Measurements from ENCODE around the gene PHB1. TPM values are rescaled to one million over a fixed set of nuclear protein-coding genes. Genes with fewer than 3 reads are reported as not detected.

Gene PHB1
- total RNA-seq, result 100 to 1,000 TPM in 1 of 4 donors, 10 to 100 TPM in 3; 83.5 to 114 (median 90.4) TPM

DNA sequence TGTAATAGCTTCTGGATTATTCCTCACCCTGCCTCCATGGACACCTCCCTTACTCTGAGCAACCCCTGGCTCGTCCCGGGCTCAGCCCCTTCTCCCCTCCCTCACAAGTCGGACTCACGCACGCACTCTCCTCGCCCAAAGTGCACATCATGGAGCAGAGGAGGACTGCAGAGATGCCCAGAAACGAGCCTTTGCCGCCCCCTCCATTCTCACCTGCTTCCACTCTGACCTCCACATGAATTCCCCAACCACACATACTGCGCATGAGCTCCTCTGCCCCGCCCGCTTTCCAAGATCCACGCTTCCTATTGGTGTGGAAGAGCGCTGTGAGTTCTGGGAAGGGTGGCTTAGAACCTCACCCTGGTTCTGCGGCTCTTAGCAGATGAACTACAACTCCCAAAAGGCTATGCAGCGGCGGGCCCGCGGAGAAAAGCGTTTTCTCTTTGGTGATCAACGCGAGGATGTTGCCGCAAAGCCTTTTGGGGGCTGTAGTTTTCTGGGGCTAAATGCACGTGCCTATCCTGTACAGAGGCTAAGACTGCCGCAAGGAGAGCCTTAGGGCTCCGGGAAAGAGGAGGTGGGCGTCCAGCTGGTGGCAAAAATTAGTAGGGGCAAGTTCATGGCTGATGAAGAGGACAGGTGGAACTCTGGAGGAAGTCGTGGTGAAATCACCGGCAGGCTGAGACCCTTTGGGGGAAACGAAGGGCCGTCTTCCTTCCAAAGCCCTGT lies at the start of gene PHB1:
Gene PHB1, minus strand, starts transcription at position 261 of the 729 bp plus-strand sequence. CDS start 1,618 bp downstream, outside the sequence.
- peak; percentile 78 to 84 for TF ChIP-seq EP300 (IDR thresholded peaks at IDR 0.05)
- TF ChIP-seq, protein P1, sequence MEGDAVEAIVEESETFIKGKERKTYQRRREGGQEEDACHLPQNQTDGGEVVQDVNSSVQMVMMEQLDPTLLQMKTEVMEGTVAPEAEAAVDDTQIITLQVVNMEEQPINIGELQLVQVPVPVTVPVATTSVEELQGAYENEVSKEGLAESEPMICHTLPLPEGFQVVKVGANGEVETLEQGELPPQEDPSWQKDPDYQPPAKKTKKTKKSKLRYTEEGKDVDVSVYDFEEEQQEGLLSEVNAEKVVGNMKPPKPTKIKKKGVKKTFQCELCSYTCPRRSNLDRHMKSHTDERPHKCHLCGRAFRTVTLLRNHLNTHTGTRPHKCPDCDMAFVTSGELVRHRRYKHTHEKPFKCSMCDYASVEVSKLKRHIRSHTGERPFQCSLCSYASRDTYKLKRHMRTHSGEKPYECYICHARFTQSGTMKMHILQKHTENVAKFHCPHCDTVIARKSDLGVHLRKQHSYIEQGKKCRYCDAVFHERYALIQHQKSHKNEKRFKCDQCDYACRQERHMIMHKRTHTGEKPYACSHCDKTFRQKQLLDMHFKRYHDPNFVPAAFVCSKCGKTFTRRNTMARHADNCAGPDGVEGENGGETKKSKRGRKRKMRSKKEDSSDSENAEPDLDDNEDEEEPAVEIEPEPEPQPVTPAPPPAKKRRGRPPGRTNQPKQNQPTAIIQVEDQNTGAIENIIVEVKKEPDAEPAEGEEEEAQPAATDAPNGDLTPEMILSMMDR (IDR thresholded peaks at IDR 0.05), result peak in 1 of 5 experiments; percentile 25
- peak in 1 of 2 donors; percentile 13 for TF ChIP-seq POLR2A (IDR thresholded peaks at IDR 0.05)
- H3K27ac ChIP-seq, result peak within 1 kb of the TSS in 3 of 4 donors; percentile 14 to 82 (median 32)
- 1% methylated on average over 30 of the region's 30 CpGs for WGBS, 2 donors
- DNase-seq (ENCODE audit: low spot score in 2 of 2), result peak; percentile 90 to 94
- H3K4me3 ChIP-seq, result peak within 1 kb of the TSS; percentile 68 to 96 (median 78)
- no peaks in the 10 kb centered on the region for H3K27me3 ChIP-seq
- H3K4me1 ChIP-seq, result peaks cover 0 to 26% (median 12%) of the 10 kb centered on the region in 4 donors
- H3K36me3 ChIP-seq, result peaks cover 0 to 34% (median 0%) of the 10 kb centered on the region in 3 donors
- H3K9me3 ChIP-seq, result no peaks in the 10 kb centered on the region

DNA sequence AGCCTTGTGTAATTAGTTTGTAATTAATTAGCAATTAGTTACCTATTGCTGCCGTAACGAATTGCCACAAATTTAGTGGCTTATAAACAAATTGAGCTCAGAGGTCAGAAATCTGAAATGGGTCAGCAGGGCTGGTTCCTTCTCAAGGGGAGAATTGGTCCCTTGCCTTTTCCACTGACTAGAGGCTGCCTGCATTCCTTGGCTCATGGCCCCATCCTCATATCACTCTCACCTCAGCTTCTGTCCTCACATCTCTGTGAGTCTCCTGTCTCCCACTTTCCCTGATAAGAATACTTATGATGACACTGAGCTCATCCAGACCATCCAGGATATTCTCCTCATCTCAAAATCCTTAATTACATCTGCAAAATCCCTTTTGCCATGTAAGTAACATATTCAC lies 49.4 kb upstream of the PHB1 start:
- 92 to 96% methylated on average over 2 of the region's 2 CpGs for WGBS, 2 donors
- no peak for TF ChIP-seq EP300 (IDR thresholded peaks at IDR 0.05)
- TF ChIP-seq, protein P1 (IDR thresholded peaks at IDR 0.05), result no peak
- no peak for TF ChIP-seq POLR2A (IDR thresholded peaks at IDR 0.05)
- Histone ChIP-seq H3K9me3 (peaks cover 0 to 11% (median 2%) of the 10 kb centered on the region in 4 donors), H3K27ac (no peak overlapping the region), H3K4me1 (peaks cover 0 to 4% (median 0%) of the 10 kb centered on the region in 4 donors), H3K36me3 (no peaks in the 10 kb centered on the region), H3K27me3 (peaks cover 0 to 1% of the 10 kb centered on the region in 2 donors), H3K4me3 (no peak overlapping the region)
- DNase-seq (ENCODE audit: low spot score in 2 of 2), result no peak

DNA sequence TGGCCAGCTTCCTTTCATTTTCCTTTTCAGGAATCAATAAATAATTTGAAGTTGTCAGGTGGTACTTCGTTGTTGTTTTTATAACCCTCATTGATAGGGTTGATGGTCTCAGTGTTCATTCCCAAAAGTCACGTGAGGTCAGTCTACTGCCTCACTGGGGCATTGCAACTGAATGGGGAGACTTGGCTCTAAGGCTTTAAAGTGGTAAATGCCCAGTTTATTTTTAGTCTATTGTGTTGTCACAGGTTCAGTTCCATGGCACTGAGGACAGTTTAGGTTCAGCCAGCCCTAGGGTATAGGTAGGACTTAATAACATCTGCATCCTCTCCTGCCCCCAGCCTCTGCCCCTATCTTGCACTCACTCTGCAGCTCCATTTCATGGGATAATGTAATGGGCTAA lies 46.9 kb upstream of the PHB1 start:
- no peaks in the 10 kb centered on the region for H3K27me3 ChIP-seq
- DNase-seq (ENCODE audit: low spot score in 2 of 2), result no peak
- no peak overlapping the region for H3K27ac ChIP-seq
- no peaks in the 10 kb centered on the region for H3K36me3 ChIP-seq
- WGBS, 2 donors, result 43 to 53% methylated on average over 2 of the region's 2 CpGs
- no peak overlapping the region for H3K4me3 ChIP-seq
- TF ChIP-seq, protein P1 (IDR thresholded peaks at IDR 0.05), result no peak
- H3K4me1 ChIP-seq, result peaks cover 0 to 6% (median under 1%) of the 10 kb centered on the region in 4 donors
- peaks cover 0 to 11% (median 2%) of the 10 kb centered on the region in 4 donors for H3K9me3 ChIP-seq

DNA sequence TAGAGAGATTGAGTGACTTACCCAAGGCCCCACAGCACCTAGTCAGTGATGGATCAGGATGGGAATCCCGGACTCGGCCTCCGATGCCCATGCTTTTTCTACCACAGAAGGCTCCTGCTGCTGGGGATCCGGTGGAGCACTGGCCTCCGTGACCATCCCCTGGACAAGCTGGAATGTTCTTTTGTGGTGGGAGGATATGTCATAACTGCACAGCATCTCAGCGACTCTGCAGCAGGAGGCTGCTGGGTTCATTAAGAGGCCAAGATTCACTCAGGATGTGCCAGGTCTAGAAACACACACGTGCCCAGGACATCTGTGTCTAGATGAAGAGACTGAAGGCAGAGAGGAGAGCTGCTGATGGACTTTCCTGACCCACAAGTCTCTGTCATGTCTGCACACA lies 45.7 kb upstream of the PHB1 start:
- WGBS, 2 donors, result 77 to 82% methylated on average over 5 to 6 of the region's 7 CpGs
- H3K4me1 ChIP-seq, result peaks cover 0 to 17% (median 5%) of the 10 kb centered on the region in 4 donors
- no peak overlapping the region for H3K4me3 ChIP-seq
- H3K9me3 ChIP-seq, result peaks cover 0 to 11% (median 2%) of the 10 kb centered on the region in 4 donors
- no peak for DNase-seq (ENCODE audit: low spot score in 2 of 2)
- no peak overlapping the region for H3K27ac ChIP-seq
- TF ChIP-seq EP300 (IDR thresholded peaks at IDR 0.05), result no peak
- no peaks in the 10 kb centered on the region for H3K27me3 ChIP-seq
- H3K36me3 ChIP-seq, result no peaks in the 10 kb centered on the region

DNA sequence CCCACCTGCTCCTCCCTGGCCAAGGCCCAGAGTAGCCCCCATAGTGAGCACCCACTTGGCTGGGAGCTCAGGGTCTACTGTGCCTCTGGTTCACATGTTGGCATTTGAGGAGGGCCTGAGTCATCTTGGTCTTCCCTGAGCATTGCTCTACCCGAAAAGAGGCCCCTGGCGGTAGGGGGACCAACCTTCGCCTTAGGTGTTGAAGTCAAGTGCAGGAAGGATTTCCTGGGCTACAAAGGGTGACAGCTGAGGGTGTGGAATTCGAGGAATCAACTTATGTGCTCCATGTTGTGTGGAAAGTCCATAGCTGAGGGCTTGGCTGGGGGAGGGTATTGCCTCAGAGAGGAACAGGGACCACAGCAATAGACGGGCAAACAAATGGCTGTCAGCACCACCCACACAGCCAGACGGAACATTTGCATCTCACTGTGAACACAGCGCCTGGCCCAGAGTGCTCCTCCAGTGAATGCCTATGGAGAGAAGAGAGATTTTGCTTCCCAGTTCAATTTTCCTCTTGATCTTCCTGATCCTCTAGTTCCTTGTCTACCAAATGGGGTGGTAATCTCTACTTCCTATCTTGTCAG lies 44.8 kb upstream of the PHB1 start:
- no peaks in the 10 kb centered on the region for H3K27me3 ChIP-seq
- DNase-seq (ENCODE audit: low spot score in 2 of 2), result no peak
- peaks cover 0 to 26% (median 9%) of the 10 kb centered on the region in 4 donors for H3K4me1 ChIP-seq
- no peaks in the 10 kb centered on the region for H3K36me3 ChIP-seq
- TF ChIP-seq POLR2A (IDR thresholded peaks at IDR 0.05) (no peak), EP300 (IDR thresholded peaks at IDR 0.05) (no peak)
- TF ChIP-seq, protein P1 (IDR thresholded peaks at IDR 0.05), result no peak
- H3K27ac ChIP-seq, result no peak overlapping the region
- 53 to 67% methylated on average over 7 of the region's 7 CpGs for WGBS, 2 donors
- H3K9me3 ChIP-seq, result peaks cover 0 to 10% (median 2%) of the 10 kb centered on the region in 4 donors
- H3K4me3 ChIP-seq, result no peak overlapping the region

All from tibial nerve (tissue), 4 donors.